NCI-H2196 treated with DMSO at 0.1 percent for 48 hours (cell line): Measurements from ENCODE around the gene LCP2.

Source experiments
- DNase-seq: peaks from one replicate; lab custom pipeline; 2025; ENCODE audit not compliant: unreplicated experiment; lab: John Stamatoyannopoulos, UW

LCP2 gene

GRCh38 chr5:170316937-170317336, 19.4 kb upstream of the LCP2 start:
- no peak for DNase-seq

- no peak for DNase-seq
Observed at GRCh38 chr5:170315154-170315553, 17.6 kb upstream of the LCP2 start.

- no peak for DNase-seq
Observed at GRCh38 chr5:170314541-170315095, 17.0 kb upstream of the LCP2 start.

GRCh38 chr5:170313816-170314215, 16.2 kb upstream of the LCP2 start:
- no peak for DNase-seq

- no peak for DNase-seq
Observed at GRCh38 chr5:170313344-170313743, 15.8 kb upstream of the LCP2 start.

- DNase-seq, result no peak
Observed at GRCh38 chr5:170312666-170313065, 15.1 kb upstream of the LCP2 start.

GRCh38 chr5:170312301-170312595, 14.7 kb upstream of the LCP2 start:
- DNase-seq, result no peak

GRCh38 chr5:170311511-170312300, 14.1 kb upstream of the LCP2 start:
- DNase-seq, result no peak

GRCh38 chr5:170310256-170310926, 12.8 kb upstream of the LCP2 start:
- no peak for DNase-seq

- DNase-seq, result no peak
Observed at GRCh38 chr5:170308686-170309085, 11.1 kb upstream of the LCP2 start.

- no peak for DNase-seq
Observed at GRCh38 chr5:170307575-170308465, 10.2 kb upstream of the LCP2 start.

GRCh38 chr5:170306381-170306831, 8.8 kb upstream of the LCP2 start:
- DNase-seq, result no peak

GRCh38 chr5:170305646-170306025, 8.1 kb upstream of the LCP2 start:
- DNase-seq, result no peak

- no peak for DNase-seq
Observed at GRCh38 chr5:170305016-170305645, 7.6 kb upstream of the LCP2 start.

GRCh38 chr5:170303549-170303948, 6.0 kb upstream of the LCP2 start:
- no peak for DNase-seq

GRCh38 chr5:170302653-170303501, 5.3 kb upstream of the LCP2 start:
- no peak for DNase-seq

GRCh38 chr5:170301981-170302652, 4.5 kb upstream of the LCP2 start:
- DNase-seq, result no peak

GRCh38 chr5:170301149-170301548, 3.6 kb upstream of the LCP2 start:
- no peak for DNase-seq

GRCh38 chr5:170300361-170301013, 2.9 kb upstream of the LCP2 start:
- DNase-seq, result no peak
